ENCODE results near the gene CHMP5.

CHMP5 gene

GRCh38 chr9:33244137-33244784, 20.6 kb upstream of the CHMP5 start:
- DNase-seq (ENCODE audit: low spot score): peak; percentile 6

DNA sequence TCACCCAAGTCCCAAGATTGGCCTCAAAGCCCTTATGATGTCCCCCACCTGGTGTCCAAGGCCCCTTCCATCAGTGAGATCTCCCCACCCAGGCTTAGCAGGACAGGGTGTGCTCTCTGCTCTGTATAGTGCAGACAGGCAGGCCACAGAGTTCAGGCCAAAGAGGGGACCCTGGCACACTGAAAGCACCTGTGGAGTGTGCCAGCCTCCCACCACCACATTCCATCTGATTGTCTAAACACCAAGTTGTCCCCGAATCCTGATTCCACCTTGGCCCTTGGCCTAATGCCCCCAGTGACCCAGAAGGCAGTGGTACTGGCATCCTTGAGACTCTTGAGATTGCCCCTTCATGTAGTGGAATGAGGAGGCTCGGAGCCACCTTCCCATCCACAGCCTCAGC, 19.5 kb upstream of the CHMP5 start:
- peak; percentile 17 for DNase-seq (ENCODE audit: low spot score)

- DNase-seq (ENCODE audit: low spot score): peak; percentile 12
Observed at GRCh38 chr9:33246269-33246860, 18.5 kb upstream of the CHMP5 start.

DNA sequence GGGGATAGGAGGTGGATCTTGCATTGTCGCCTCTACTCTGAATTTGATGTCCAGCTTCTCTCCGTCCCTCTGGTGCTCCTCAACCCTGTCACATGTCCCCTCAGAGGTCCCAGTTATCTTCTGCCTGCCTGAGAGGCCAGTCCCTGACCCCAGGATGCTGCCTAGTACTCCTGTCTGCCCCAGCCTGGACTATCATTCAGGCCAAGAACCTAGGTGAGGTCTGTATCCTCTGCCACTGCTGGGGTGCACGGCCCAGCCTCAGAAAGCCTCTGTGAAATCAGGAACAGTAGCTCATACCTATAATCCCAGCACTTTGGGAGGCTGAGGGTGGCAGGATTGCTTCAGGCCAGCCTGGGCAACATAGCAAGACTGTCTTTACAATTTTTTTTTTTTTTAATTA, 16.2 kb upstream of the CHMP5 start:
- no peak for DNase-seq (ENCODE audit: low spot score)

DNA sequence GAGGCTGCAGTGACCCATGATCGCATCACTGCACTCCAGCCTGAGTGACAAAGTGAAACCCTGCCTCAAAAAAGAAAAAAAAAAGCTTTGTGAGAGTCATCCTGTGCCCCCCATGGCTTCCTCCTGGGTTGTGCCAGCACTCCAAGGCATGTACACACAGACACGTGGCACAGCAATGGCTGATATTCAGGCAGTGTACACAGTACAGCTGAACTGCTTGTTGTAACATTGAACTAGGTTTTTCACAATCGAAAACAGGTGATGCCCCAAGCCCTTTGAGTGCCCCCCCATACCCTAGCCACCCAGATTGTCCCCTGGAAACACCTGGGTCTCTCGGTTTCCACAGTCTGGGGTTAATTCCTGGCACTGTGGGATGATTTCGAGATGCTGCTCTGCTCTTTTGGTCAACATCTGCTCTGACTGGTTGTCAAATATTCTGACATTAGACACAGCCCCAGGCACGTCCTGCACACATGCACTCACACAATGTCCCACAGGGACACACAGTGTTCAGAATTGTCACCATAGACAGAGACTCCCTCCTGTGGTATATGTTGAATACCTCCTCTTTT, 15.7 kb upstream of the CHMP5 start:
- no peak for DNase-seq (ENCODE audit: low spot score)

DNA sequence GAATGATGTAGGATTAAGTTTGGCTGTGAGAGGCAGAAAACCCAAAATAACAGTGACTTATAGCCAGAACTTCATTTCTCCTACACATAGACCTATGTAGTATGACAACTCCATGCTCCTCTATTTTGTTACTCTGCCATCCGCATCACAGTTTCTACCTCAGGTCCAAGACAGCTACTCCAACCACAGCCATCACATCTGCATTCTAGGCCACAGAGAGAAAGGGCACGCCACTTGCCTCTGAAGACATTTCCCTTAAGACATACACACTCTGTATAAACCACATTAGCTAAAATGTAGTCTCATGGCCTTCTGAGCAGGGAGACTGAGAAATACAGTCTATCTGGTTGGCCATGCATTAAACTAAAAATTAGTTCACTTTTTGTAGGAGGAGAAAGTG, 14.9 kb upstream of the CHMP5 start:
- DNase-seq (ENCODE audit: low spot score): no peak

GRCh38 chr9:33250458-33250995, 14.3 kb upstream of the CHMP5 start:
- DNase-seq (ENCODE audit: low spot score): no peak

DNA sequence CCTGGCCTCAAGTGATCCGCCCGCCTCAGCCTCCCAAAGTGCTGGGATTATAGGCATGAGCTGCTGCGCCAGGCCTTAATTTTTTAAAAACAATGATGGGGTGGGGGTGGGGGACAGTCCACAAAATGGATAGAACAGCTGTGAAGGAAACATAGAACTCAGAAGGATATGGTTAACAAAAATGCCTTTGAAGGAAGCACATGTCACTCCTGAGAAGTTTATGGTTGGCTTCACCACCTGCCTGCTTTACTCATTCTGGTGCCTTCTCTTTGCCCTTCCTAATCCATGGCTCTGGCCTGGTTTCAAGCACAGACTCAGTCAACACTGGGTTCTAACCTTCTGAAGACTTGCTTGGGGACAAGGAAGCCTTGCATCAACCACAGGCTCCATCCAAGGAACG, 10.6 kb upstream of the CHMP5 start:
- no peak for DNase-seq (ENCODE audit: low spot score)

- DNase-seq (ENCODE audit: low spot score): no peak
Observed at GRCh38 chr9:33255014-33255413, 9.8 kb upstream of the CHMP5 start.

- no peak for DNase-seq (ENCODE audit: low spot score)
Observed at GRCh38 chr9:33255471-33255870, 9.4 kb upstream of the CHMP5 start.

DNA sequence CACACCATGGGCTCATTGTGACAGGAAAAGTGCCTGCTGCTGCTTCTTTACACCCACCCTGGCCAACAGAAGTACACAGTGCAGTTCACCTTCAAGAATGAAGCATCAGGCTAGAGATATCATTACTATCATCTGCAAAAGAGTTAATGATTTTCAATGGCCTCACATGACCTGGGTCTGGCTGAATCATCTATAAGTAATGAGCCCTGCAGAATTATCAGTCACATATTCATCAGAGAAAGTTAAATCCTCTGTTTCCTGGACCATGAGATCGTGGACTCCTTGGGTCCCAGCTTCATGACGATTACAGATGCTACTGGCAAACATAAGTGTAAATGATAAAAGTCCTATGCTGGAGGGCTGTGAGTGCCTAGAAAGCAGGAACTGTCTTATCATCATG, 8.6 kb upstream of the CHMP5 start:
- DNase-seq (ENCODE audit: low spot score): no peak

- no peak for DNase-seq (ENCODE audit: low spot score)
Observed at GRCh38 chr9:33257276-33257675, 7.6 kb upstream of the CHMP5 start.

- no peak for DNase-seq (ENCODE audit: low spot score)
Observed at GRCh38 chr9:33260372-33260771, 4.5 kb upstream of the CHMP5 start.

DNA sequence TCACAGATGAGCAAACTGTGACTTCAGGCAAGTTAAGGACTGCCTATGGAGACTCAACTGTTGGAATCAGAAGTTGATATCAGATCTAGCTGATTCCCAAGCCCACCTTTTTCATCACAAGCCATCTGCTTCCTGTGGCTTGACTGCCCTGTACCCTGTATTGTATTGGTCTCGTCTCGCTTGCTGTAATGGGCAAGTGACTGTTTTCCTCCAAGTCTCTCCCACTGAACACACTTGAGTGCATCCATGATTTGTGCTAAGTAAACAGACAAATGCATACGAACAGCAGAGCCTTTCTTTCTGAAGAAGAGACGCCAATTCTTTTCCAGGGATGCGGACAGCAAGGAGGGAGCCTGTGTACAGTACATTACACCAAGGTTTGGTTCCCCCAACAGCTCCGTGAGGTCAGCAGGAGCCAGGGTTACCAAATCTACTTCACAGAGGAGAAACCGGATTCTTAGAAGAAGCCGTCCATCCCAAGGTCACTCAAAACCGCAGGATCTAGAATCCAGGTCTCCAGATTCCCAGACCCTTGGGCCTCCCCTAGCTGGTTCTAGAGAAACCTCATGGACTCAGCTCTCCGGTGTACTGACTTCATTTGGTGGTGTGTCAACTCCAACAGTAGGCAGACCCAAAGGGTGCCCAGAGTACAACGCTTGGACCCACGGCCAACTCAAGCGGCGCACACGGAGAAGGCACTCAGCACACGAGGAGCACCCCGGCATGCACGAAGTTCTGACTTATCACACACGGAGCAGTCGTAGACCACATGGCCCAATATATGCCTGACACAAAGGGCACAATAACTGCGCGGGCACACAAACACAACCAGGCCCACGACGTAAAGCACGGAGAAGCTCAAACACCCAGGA, 1.5 kb upstream of the CHMP5 start:
- no peak for DNase-seq (ENCODE audit: low spot score)

DNA sequence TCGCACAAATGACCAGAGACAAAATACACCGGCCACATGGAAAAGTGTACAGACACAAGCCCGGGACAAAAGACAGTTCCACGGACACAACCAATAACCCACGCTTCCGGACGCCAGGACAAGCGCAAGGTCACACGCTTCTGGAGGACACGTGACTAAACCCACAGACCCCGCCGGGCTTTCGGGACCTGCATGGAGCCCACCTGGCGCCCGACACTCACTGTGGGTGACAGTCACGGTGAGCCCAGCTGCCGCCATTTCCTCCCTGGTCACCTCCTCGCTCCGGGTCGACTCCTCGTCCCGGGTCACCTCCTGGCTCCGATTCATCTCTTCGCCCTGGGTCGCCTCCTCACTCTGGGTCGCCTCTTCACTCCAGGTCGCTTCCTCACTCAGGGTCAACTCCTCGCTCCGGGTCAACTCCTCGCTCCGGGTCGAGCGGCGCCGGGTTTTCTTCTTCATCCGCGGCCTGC, 811 bp upstream of the CHMP5 start:
- DNase-seq (ENCODE audit: low spot score): peak; percentile 55

- DNase-seq (ENCODE audit: low spot score): no peak
Observed at GRCh38 chr9:33265211-33265865, 489 bp downstream of the CHMP5 start.

DNA sequence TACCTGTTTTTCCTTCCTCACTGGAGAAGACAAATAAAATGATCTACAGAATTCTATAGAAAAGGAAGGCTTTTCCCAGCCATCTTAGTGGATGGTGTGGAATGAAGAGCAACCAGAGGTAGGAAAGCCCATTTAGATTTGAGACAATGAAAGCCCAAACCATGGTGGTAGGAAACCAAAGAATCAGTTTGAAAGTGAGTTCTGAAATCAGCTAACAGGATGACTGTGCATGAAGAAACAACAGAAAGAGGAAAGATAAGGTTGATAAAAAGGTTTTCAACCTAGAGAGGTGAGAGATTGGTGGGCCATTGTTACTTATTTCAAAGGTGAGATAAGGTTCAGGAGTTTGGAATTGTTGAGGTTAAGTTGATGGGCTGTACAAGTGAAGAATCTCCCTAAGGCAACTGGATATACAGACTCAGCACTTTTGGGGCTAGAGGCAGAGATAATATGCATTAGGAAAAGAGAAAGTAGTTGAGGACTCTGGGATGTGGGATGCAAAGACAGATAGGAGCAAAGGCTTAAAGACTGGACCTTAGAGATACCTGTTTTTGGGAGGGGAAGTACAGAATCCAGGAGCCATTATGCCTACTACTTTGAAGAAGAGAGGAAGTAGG, 2.4 kb downstream of the CHMP5 start:
- DNase-seq (ENCODE audit: low spot score): no peak

DNA sequence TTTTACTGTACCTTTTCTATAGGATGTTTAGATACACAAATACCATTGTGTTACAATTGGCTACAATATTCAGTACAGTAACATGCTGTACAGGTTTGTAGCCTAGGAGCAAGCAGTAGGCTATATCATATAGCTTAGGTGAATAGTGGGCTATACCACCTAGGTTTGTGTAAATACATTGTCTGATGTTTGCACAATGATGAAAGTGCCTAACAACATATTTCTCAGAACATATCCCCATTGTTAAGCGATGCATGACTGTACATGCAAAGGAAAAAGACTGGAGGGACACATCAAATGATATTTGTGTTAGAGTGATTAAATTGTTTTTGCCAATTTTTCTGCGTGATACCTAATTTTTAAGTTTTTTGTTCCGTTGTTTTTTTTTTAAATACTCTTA, 5.3 kb downstream of the CHMP5 start:
- DNase-seq (ENCODE audit: low spot score): no peak

GRCh38 chr9:33272061-33272460, 7.2 kb downstream of the CHMP5 start:
- DNase-seq (ENCODE audit: low spot score): no peak

GRCh38 chr9:33273266-33273971, 8.6 kb downstream of the CHMP5 start:
- no peak for DNase-seq (ENCODE audit: low spot score)

DNA sequence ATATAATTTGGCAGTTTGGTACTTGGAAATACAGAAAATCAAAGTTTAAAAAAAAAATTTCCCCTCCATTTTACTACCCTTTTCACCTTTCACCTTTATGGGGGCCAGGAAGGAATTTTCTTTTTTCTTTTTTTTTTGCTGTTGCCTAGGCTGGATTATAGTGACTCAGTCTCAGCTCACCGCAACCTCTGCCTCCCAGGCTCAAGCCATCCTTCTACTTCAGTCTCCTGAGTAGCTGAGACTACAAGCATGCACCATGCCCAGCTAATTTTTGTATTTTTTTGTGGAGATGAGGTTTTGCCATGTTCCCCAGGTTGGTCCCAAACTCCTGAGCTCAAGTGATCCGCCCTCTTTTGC, 9.1 kb downstream of the CHMP5 start:
- no peak for DNase-seq (ENCODE audit: low spot score)

Data from D341Med (cell line).